HepG2 (cell line): ENCODE results near the gene FBXO33. TPM values are rescaled to one million over a fixed set of nuclear protein-coding genes. Genes with fewer than 3 reads are reported as not detected.

ENCODE experiments used
- ADNP ChIP-seq: sonication (generic); formaldehyde crosslinking; IDR thresholded peaks from 2 replicates; pipeline ENCODE4 v1.4.0; 2020; ENCODE audit warnings: missing genetic modification reagents
- BCL6 ChIP-seq: IDR thresholded peaks from 2 replicates; pipeline ENCODE4 v1.6.1; 2016; ENCODE audit warnings: missing genetic modification reagents, missing compliant biosample characterization
- DZIP1 ChIP-seq: sonication (generic); formaldehyde crosslinking; IDR thresholded peaks from 2 replicates; pipeline ENCODE4 v1.5.0; 2020; ENCODE audit warnings: mild to moderate bottlenecking, missing genetic modification reagents
- GFI1 ChIP-seq: sonication (generic); formaldehyde crosslinking; IDR thresholded peaks from 2 replicates; pipeline ENCODE4 v1.5.0; 2020; ENCODE audit warnings: missing genetic modification reagents, mild to moderate bottlenecking, borderline replicate concordance
- HMGXB4 ChIP-seq, 2 experiments: sonication (generic) in 1 of 2; formaldehyde crosslinking in 1 of 2; IDR thresholded peaks; 2 replicates each; pipeline versions ENCODE4 v1.4.0 to v1.6.1; 2018 to 2020; ENCODE audit warnings: missing genetic modification reagents in 2 of 2, borderline replicate concordance in 1 of 2, low read depth in 1 of 2, mild to moderate bottlenecking in 1 of 2, missing biosample characterization in 1 of 2
- HNRNPL ChIP-seq: fragments of 200-400 bp; formaldehyde crosslinking; IDR thresholded peaks from 2 replicates; pipeline ENCODE4 v1.6.1; 2017; ENCODE audit warnings: mild to moderate bottlenecking, low read depth, low read length
- KDM5B ChIP-seq: sonication (generic); formaldehyde crosslinking; IDR thresholded peaks from 2 replicates; pipeline ENCODE4 v1.4.0; 2020; ENCODE audit warnings: missing genetic modification reagents, mild to moderate bottlenecking, borderline replicate concordance
- NAIF1 ChIP-seq: sonication (generic); formaldehyde crosslinking; IDR thresholded peaks from 2 replicates; pipeline ENCODE4 v1.5.0; 2020; ENCODE audit warnings: mild to moderate bottlenecking, missing genetic modification reagents, borderline replicate concordance
- RCOR2 ChIP-seq: IDR thresholded peaks from 2 replicates; pipeline ENCODE4 v1.6.1; 2016; ENCODE audit warnings: missing biosample characterization, missing genetic modification reagents
- SAFB2 ChIP-seq: sonication (generic); formaldehyde crosslinking; IDR thresholded peaks from 2 replicates; pipeline ENCODE4 v1.5.1; 2020; ENCODE audit warnings: missing genetic modification reagents, low read depth, mild to moderate bottlenecking, borderline replicate concordance
- SIN3B ChIP-seq: fragments of 150-350 bp; IDR thresholded peaks from 2 replicates; pipeline ENCODE4 v1.6.1; 2014; ENCODE audit warnings: low read length
- ZBTB20 ChIP-seq: sonication (generic); formaldehyde crosslinking; IDR thresholded peaks from 2 replicates; pipeline ENCODE4 v1.8.1; 2023; ENCODE audit warnings: missing genetic modification reagents, low read depth, mild to moderate bottlenecking, borderline replicate concordance
- ZNF143 ChIP-seq: sonication (generic); formaldehyde crosslinking; IDR thresholded peaks from 2 replicates; pipeline ENCODE4 v1.4.0; 2020; ENCODE audit warnings: missing genetic modification reagents
- ZNF354B ChIP-seq: sonication (generic); formaldehyde crosslinking; IDR thresholded peaks from 2 replicates; pipeline ENCODE4 v1.8.0; 2022; ENCODE audit warnings: mild to moderate bottlenecking, missing genetic modification reagents
- ZNF761 ChIP-seq: sonication (generic); formaldehyde crosslinking; conservative IDR thresholded peaks from 2 replicates; pipeline ENCODE4 v1.4.0; 2020; ENCODE audit warnings: mild to moderate bottlenecking, missing genetic modification reagents
- ZNF768 ChIP-seq: sonication (generic); formaldehyde crosslinking; IDR thresholded peaks from 2 replicates; pipeline ENCODE4 v1.4.0; 2020; ENCODE audit warnings: missing genetic modification reagents
- polyA plus RNA-seq, 8 experiments: library from polyadenylated mRNA; depleted of rRNA in 3 of 8; stranded (reverse) in 7 of 8; unstranded in 1 of 8; fragments of >200 nt; fragmentation: Illumina TruSeq in 4 of 8; extraction: Trizol in 4 of 8; gene quantifications; 2 replicates each; pipeline versions ENCODE4 v1.2.1 to v1.2.3, GENCODE V29; 2011 to 2016; ENCODE audit warnings: low read depth in 4 of 8, missing spikeins in 1 of 8, mixed read lengths in 1 of 8; ENCODE audit not compliant: insufficient read depth in 1 of 8
- total RNA-seq, 5 experiments: library from RNA; depleted of rRNA; stranded (reverse); fragments of >200 nt; fragmentation: Illumina TruSeq; extraction: Trizol; gene quantifications; 2 replicates each; pipeline ENCODE4 v1.2.3, GENCODE V29; 2016; ENCODE audit warnings: low read depth in 1 of 5
- TF ChIP-seq, protein P1 (sequence below): sonication (generic); formaldehyde crosslinking; conservative IDR thresholded peaks from 2 replicates; pipeline ENCODE4 v1.8.0; 2022; ENCODE audit warnings: low read depth, missing genetic modification reagents
- TF ChIP-seq, protein P2 (sequence below): sonication (generic); formaldehyde crosslinking; conservative IDR thresholded peaks from 2 replicates; pipeline ENCODE4 v1.8.0; 2022; ENCODE audit warnings: mild to moderate bottlenecking, moderate library complexity, missing genetic modification reagents
- TF ChIP-seq, protein P3 (sequence below): sonication (generic); formaldehyde crosslinking; IDR thresholded peaks from 2 replicates; pipeline ENCODE4 v1.5.1; 2020; ENCODE audit warnings: missing genetic modification reagents, mild to moderate bottlenecking, borderline replicate concordance

The FBXO33 gene
- total and polyA plus RNA-seq, 2 of the 13 experiments (the other 11 are each of a cell fraction or from before 2014, with no cell fraction given) = 15.5 to 16.9 TPM

- TF ChIP-seq, protein P1, sequence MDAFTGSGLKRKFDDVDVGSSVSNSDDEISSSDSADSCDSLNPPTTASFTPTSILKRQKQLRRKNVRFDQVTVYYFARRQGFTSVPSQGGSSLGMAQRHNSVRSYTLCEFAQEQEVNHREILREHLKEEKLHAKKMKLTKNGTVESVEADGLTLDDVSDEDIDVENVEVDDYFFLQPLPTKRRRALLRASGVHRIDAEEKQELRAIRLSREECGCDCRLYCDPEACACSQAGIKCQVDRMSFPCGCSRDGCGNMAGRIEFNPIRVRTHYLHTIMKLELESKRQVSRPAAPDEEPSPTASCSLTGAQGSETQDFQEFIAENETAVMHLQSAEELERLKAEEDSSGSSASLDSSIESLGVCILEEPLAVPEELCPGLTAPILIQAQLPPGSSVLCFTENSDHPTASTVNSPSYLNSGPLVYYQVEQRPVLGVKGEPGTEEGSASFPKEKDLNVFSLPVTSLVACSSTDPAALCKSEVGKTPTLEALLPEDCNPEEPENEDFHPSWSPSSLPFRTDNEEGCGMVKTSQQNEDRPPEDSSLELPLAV = no peak
- TF ChIP-seq HNRNPL = 0 out of 2 replicates have a peak, but pooled peaks have one; percentile 18
- TF ChIP-seq SIN3B = peak; percentile 50; the same call in 1 of the 2 replicates
- TF ChIP-seq GFI1 (CRISPR knock-in tag) = peak; percentile 98
- peak; percentile 52; the same call in 1 of the 2 replicates for TF ChIP-seq ZNF143 (CRISPR knock-in tag)
- 0 out of 2 replicates have a peak, but pooled peaks have one; percentile 55 for TF ChIP-seq DZIP1
- peak; percentile 95; the same call in 1 of the 2 replicates for TF ChIP-seq ZNF354B
- TF ChIP-seq ZNF768 (CRISPR knock-in tag) = peak; percentile 85; the same call in 1 of the 2 replicates
- TF ChIP-seq, protein P2, sequence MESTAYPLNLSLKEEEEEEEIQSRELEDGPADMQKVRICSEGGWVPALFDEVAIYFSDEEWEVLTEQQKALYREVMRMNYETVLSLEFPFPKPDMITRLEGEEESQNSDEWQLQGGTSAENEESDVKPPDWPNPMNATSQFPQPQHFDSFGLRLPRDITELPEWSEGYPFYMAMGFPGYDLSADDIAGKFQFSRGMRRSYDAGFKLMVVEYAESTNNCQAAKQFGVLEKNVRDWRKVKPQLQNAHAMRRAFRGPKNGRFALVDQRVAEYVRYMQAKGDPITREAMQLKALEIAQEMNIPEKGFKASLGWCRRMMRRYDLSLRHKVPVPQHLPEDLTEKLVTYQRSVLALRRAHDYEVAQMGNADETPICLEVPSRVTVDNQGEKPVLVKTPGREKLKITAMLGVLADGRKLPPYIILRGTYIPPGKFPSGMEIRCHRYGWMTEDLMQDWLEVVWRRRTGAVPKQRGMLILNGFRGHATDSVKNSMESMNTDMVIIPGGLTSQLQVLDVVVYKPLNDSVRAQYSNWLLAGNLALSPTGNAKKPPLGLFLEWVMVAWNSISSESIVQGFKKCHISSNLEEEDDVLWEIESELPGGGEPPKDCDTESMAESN = peak; percentile 86
- TF ChIP-seq BCL6 (CRISPR knock-in tag) = peak; percentile 58; the same call in 1 of the 2 replicates
- peak; percentile 35 to 85 for TF ChIP-seq HMGXB4 (CRISPR knock-in tag; IDR thresholded peaks at IDR 0.05; ENCODE audit: borderline replicate concordance in 1 of 2, low read depth in 1 of 2)
- TF ChIP-seq ZBTB20 (CRISPR knock-in tag) = peak; percentile 89
- TF ChIP-seq ZNF761 (CRISPR knock-in tag) = peak; percentile 57; the same call in 1 of the 2 replicates
- TF ChIP-seq, protein P3, sequence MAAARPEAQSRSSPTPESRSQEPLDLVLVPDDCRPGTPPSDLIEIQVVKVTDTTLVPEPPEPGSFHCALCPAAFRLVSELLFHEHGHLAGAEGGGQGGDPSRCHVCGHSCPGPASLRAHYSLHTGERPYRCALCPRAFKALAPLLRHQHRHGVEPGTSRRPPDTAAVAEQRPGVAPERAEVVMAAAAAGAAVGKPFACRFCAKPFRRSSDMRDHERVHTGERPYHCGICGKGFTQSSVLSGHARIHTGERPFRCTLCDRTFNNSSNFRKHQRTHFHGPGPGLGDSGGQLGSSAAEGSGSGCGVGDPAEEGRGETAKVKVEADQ (CRISPR knock-in tag) = peak; percentile 61
- peak; percentile 97 for TF ChIP-seq NAIF1 (CRISPR knock-in tag)
- TF ChIP-seq RCOR2 (CRISPR knock-in tag) = no peak
- peak; percentile 85; the same call in 1 of the 2 replicates for TF ChIP-seq KDM5B
- peak; percentile 94 for TF ChIP-seq SAFB2
- peak; percentile 76 for TF ChIP-seq ADNP (CRISPR knock-in tag)
These were observed 602 bp upstream of the FBXO33 start (continued) for GRCh38 chr14:39432619-39433451.
